Progenitor cell of endocrine pancreas (in vitro differentiated cells): ENCODE data around the gene B4GALT1. TPM values are rescaled to one million over a fixed set of nuclear protein-coding genes. Genes with fewer than 3 reads are reported as not detected.
A peak's percentile ranks its signal among the peaks of the same experiment; 100 is the strongest.

Experiments
- DNase-seq: peaks from one replicate; pipeline ENCODE4 v3.0.0; 2021; ENCODE audit warnings: low spot score; ENCODE audit not compliant: unreplicated experiment
- H3K27ac Mint-ChIP-seq: 2 replicates; pipeline ENCODE4 v1.8.0; 2021; ENCODE audit warnings: mild to moderate bottlenecking, moderate library complexity, mixed read lengths
- H3K27me3 Mint-ChIP-seq: 2 replicates; pipeline ENCODE4 v1.8.0; 2021; ENCODE audit warnings: mixed read lengths
- H3K36me3 Mint-ChIP-seq: 2 replicates; pipeline ENCODE4 v1.8.0; 2022; ENCODE audit warnings: mixed read lengths; ENCODE audit not compliant: insufficient read depth
- H3K4me1 Mint-ChIP-seq: 2 replicates; pipeline ENCODE4 v1.8.0; 2021; ENCODE audit warnings: low read depth, mixed read lengths
- H3K4me3 Mint-ChIP-seq: 2 replicates; pipeline ENCODE4 v1.8.0; 2021; ENCODE audit warnings: low read depth, mild to moderate bottlenecking, moderate library complexity, mixed read lengths
- H3K9me3 Mint-ChIP-seq: 2 replicates; pipeline ENCODE4 v1.8.0; 2021; ENCODE audit warnings: low read depth, mixed read lengths
- CTCF ChIP-seq: fragments of 200-600 bp; sonication (generic); IDR thresholded peaks from one replicate; pipeline ENCODE4 v1.5.0; 2021; ENCODE audit warnings: antibody characterized with exemption, mild to moderate bottlenecking; ENCODE audit not compliant: unreplicated experiment
- total RNA-seq: library from RNA; stranded (reverse); gene quantifications from 2 replicates; pipeline ENCODE4 v1.2.1, GENCODE V29; 2021

B4GALT1 gene
- total RNA-seq, 1 donor from 2014 or later: 49.9 TPM

GRCh38 chr9:33130961-33131789, 36.0 kb downstream of the B4GALT1 start:
- H3K9me3 Mint-ChIP-seq: no peaks in the 10 kb centered on the region
- peak overlapping the region; percentile 32 for H3K27ac Mint-ChIP-seq
- no peaks in the 10 kb centered on the region for H3K27me3 Mint-ChIP-seq
- H3K4me1 Mint-ChIP-seq: peaks cover 26% of the 10 kb centered on the region
- no peak for DNase-seq
- H3K36me3 Mint-ChIP-seq: peaks cover 26% of the 10 kb centered on the region
- no peak for TF ChIP-seq CTCF
- H3K4me3 Mint-ChIP-seq: no peak overlapping the region

DNA sequence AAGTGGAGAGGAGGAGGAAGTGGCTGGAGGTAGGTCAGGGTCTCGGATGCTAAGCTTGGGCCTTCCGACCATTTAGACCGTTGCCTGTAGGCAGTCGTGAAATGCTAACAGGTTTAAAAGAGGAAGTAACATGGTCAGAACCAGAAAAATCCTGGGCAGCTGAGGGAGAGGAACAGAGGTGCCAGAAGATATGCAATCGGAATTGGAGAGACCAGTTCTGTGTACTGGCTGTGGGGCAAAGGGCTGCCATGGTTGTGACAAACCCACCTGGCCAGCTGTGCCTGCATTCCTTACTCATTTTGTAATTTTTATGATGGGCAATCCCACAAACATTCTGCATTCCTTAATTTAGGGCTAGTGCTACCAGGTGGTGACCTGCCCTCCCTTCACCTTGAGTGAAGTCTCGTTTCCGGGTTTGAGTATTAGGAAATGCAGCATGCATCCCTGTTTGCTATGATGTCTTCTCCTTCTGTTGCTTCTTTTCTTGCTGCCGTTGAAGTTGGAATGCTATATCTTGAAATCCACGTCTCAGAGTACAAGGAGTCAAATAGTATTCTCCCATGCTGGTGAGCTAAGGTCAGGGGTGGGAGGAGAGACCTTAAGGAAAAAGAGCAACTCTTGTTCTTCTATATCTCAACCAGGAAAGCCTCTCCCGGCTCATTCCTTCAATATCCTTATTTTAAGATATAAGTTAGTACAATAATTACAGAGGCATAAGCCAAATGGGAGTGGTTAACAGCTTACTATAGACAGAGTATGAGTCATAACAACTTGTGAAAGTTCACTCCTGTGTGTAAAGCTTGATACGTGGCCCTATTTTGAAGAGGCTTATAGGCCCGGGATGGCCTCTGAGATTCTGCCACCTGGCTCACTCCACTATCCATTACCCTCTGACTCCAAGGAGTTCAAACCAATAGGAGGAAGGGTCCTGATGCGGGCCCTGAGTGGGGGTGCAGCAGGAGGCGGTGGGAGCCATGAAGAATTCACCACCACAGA, 37.0 kb downstream of the B4GALT1 start:
- Mint-ChIP-seq H3K4me3 (no peak overlapping the region), H3K4me1 (peaks cover 27% of the 10 kb centered on the region), H3K27me3 (no peaks in the 10 kb centered on the region), H3K9me3 (no peaks in the 10 kb centered on the region), H3K27ac (peak overlapping the region; percentile 41), H3K36me3 (peaks cover 28% of the 10 kb centered on the region)
- no peak for TF ChIP-seq CTCF
- DNase-seq: no peak

GRCh38 chr9:33129251-33129885, 37.8 kb downstream of the B4GALT1 start:
- peaks cover 28% of the 10 kb centered on the region for H3K36me3 Mint-ChIP-seq
- DNase-seq: no peak
- TF ChIP-seq CTCF: no peak
- no peaks in the 10 kb centered on the region for H3K9me3 Mint-ChIP-seq
- H3K27ac Mint-ChIP-seq: peak overlapping the region; percentile 38
- no peaks in the 10 kb centered on the region for H3K27me3 Mint-ChIP-seq
- H3K4me1 Mint-ChIP-seq: peaks cover 24% of the 10 kb centered on the region
- H3K4me3 Mint-ChIP-seq: no peak overlapping the region

GRCh38 chr9:33128570-33128969, 38.6 kb downstream of the B4GALT1 start:
- H3K36me3 Mint-ChIP-seq: peaks cover 28% of the 10 kb centered on the region
- H3K27ac Mint-ChIP-seq: no peak overlapping the region
- DNase-seq: no peak
- no peaks in the 10 kb centered on the region for H3K9me3 Mint-ChIP-seq
- peaks cover 24% of the 10 kb centered on the region for H3K4me1 Mint-ChIP-seq
- H3K4me3 Mint-ChIP-seq: no peak overlapping the region
- no peak for TF ChIP-seq CTCF
- no peaks in the 10 kb centered on the region for H3K27me3 Mint-ChIP-seq

DNA sequence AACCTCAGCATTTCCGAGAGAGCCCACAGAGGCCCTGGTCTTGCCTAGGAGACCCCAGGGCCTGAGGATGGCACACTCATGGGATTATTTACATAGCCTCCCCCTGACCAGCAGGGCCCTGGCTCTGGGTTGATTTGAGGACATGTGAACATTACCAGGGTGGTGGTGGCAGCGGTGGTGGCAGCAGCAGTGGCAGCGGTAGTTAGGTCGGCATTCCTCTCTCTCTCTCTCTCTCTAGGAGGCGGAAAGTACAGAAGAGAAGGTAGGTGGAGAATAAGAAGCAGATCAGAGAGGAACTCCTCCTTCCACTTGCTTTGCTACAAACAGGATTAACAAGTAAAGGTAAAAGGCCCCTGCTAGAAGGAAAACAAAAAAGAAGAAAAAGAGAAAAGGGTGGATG, 39.3 kb downstream of the B4GALT1 start:
- no peak for TF ChIP-seq CTCF
- Mint-ChIP-seq H3K27ac (no peak overlapping the region), H3K9me3 (no peaks in the 10 kb centered on the region), H3K4me1 (peaks cover 24% of the 10 kb centered on the region), H3K4me3 (no peak overlapping the region), H3K36me3 (peaks cover 28% of the 10 kb centered on the region), H3K27me3 (no peaks in the 10 kb centered on the region)
- DNase-seq: no peak
